Pancreas (tissue), 10 donors: ENCODE measurements around the gene LRRC3. TPM values are rescaled to one million over a fixed set of nuclear protein-coding genes. Genes with fewer than 3 reads are reported as not detected.
"Not testable (repeated sequence)": the region's sequence is repeated elsewhere in the genome, so short reads cannot be mapped to it uniquely, and the experiment has no call there.

Experiments
- ATAC-seq, 4 donors: fragments of 200-7000 bp; cut with Tn5 transposase; one replicate each; pipeline versions ENCODE4 v1.8.0 to v1.9.1; 2020; ENCODE audit warnings: mild to moderate bottlenecking in 4 of 4, moderate library complexity in 4 of 4
- DNase-seq, 6 donors: peaks; one replicate each; pipeline ENCODE4 v3.0.0-alpha.2; 2020
- FAIRE-seq: peaks from 2 replicates; lab custom pipeline; 2012; peaks lifted over from hg19 to GRCh38; lab: Jason Lieb, UNC
- H3K27ac ChIP-seq, 4 donors: fragments of 200-600 bp; sonication (generic); 1 replicate in 3 of 4; 2 replicates in 1 of 4; pipeline versions ENCODE4 v1.5.0 to v1.8.0; 2020
- H3K27me3 ChIP-seq, 4 donors: fragments of 200-600 bp; one replicate each; pipeline ENCODE4 v1.8.0; 2021
- H3K36me3 ChIP-seq, 3 donors: fragments of 200-600 bp; sonication (generic) in 1 of 3; one replicate each; pipeline versions ENCODE4 v1.5.0 to v1.8.0; 2020 to 2021
- H3K4me1 ChIP-seq, 3 donors: fragments of 200-600 bp; one replicate each; pipeline ENCODE4 v1.8.0; 2021
- H3K4me3 ChIP-seq, 4 donors: fragments of 200-600 bp; sonication (generic) in 2 of 4; one replicate each; pipeline versions ENCODE4 v1.5.0 to v1.8.0; 2020 to 2021
- H3K9me3 ChIP-seq, 4 donors: fragments of 200-600 bp; one replicate each; pipeline ENCODE4 v1.8.0; 2021
- CTCF ChIP-seq, 4 donors: fragments of 200-600 bp; sonication (generic) in 3 of 4; IDR thresholded peaks; one replicate each; pipeline versions ENCODE4 v1.5.0 to v1.8.0; 2021; ENCODE audit warnings: antibody characterized with exemption in 4 of 4
- WGBS, 2 donors: extraction: QIAGEN DNeasy Blood & Tissue Kit; methylation state at CpG; one replicate each; pipeline ENCODE4 v1.1.7; 2013; 5-methylcytosine and 5-hydroxymethylcytosine counted together
- intact Hi-C, 3 donors: fragments of 100-400 bp; cut with DNase I; formaldehyde crosslinking; loops; one replicate each; pipeline versions ENCODE4 v1.11.1 to v1.14.2; 2022
- polyA plus RNA-seq, 2 donors: library from polyadenylated mRNA; stranded (reverse); fragments of 200-250 nt; gene quantifications; one replicate each; pipeline ENCODE4 v1.2.3, GENCODE V29; 2013
- total RNA-seq, 6 donors: library from RNA; stranded (reverse); fragmentation: NEBNext Ultra II Directional in 4 of 6; extraction: Animal tissue kit (Norgen Biotek cat#: 25700) in 4 of 6; gene quantifications; one replicate each; pipeline versions ENCODE4 v1.2.1 to v1.2.4, GENCODE V29; 2021 to 2023
- donor health status: healthy with polysubstance abuse.
- donor health status: DM: no; HTN: no; CAD: no; lungs with moderate emphysema.
- donor health status: DM: no; HTN: no; CAD: no.
- donor health status: control.
- donor health status: control.
- donor health status: Bipolar disorder and iron deficiency.
- donor health status: DM: yes; HTN: yes; CAD: no.
- donor health status: DM: no; HTN: no; CAD: no.
- donor health status: DM: no; HTN: no; CAD: no.
- donor health status: DM: yes; HTN: yes; CAD: no.

The LRRC3 gene
- total and polyA plus RNA-seq, 8 donors: 0.35 to 1.7 (median 0.47) TPM

GRCh38 chr21:44477712-44478111, 22.4 kb downstream of the LRRC3 start:
- H3K4me3 ChIP-seq: no peak overlapping the region
- no peaks in the 10 kb centered on the region for H3K36me3 ChIP-seq
- ATAC-seq (no peak), FAIRE-seq (no peak), DNase-seq (no peak)
- intact Hi-C loops: no loop called here
- TF ChIP-seq CTCF (IDR thresholded peaks at IDR 0.05): no peak
- H3K9me3 ChIP-seq: no peaks in the 10 kb centered on the region
- H3K27ac ChIP-seq: no peak overlapping the region
- WGBS, 2 donors: 53 to 70% methylated on average over 7 of the region's 7 CpGs
- no peaks in the 10 kb centered on the region for H3K4me1 ChIP-seq
- no peaks in the 10 kb centered on the region for H3K27me3 ChIP-seq

- H3K4me1 ChIP-seq: no peaks in the 10 kb centered on the region
- no peaks in the 10 kb centered on the region for H3K9me3 ChIP-seq
- H3K36me3 ChIP-seq: no peaks in the 10 kb centered on the region
- H3K27me3 ChIP-seq: no peaks in the 10 kb centered on the region
- no peak for ATAC-seq
- FAIRE-seq: no peak
- intact Hi-C loops: no loop called here
- DNase-seq: no peak
- H3K27ac ChIP-seq: no peak overlapping the region
- 69 to 80% methylated on average over 16 of the region's 16 CpGs for WGBS, 2 donors
- TF ChIP-seq CTCF (IDR thresholded peaks at IDR 0.05): no peak
- H3K4me3 ChIP-seq: no peak overlapping the region
Observed at GRCh38 chr21:44478124-44478800, 23.0 kb downstream of the LRRC3 start.

- Histone ChIP-seq H3K4me1 (no peaks in the 10 kb centered on the region), H3K36me3 (no peaks in the 10 kb centered on the region), H3K27me3 (no peaks in the 10 kb centered on the region), H3K9me3 (no peaks in the 10 kb centered on the region), H3K4me3 (no peak overlapping the region), H3K27ac (no peak overlapping the region)
- ATAC-seq (no peak), FAIRE-seq (no peak), DNase-seq (no peak)
- TF ChIP-seq CTCF (IDR thresholded peaks at IDR 0.05): no peak
- 86 to 90% methylated on average over 5 of the region's 5 CpGs for WGBS, 2 donors
- intact Hi-C loops: no loop called here
Observed at GRCh38 chr21:44478801-44479167, 23.5 kb downstream of the LRRC3 start.

- 42 to 46% methylated on average over 19 to 21 of the region's 21 CpGs for WGBS, 2 donors
- peak in 3 of 4 donors; percentile 27 to 52 (median 33) for TF ChIP-seq CTCF (IDR thresholded peaks at IDR 0.05)
- H3K27me3 ChIP-seq, H3K36me3 ChIP-seq, H3K4me3 ChIP-seq, FAIRE-seq, H3K27ac ChIP-seq, intact Hi-C loops, H3K9me3 ChIP-seq, H3K4me1 ChIP-seq: not testable (repeated sequence)
- DNase-seq: peak in 4 of 6 donors; percentile 50 to 74 (median 58)
- ATAC-seq: peak in 1 of 4 donors; percentile 35
Observed at GRCh38 chr21:44479556-44480199, 24.4 kb downstream of the LRRC3 start.
